ENCODE measurements around the gene WNK4. TPM values are rescaled to one million over a fixed set of nuclear protein-coding genes. Genes with fewer than 3 reads are reported as not detected.
"Not testable (repeated sequence)": the region's sequence is repeated elsewhere in the genome, so short reads cannot be mapped to it uniquely, and the experiment has no call there.

WNK4 gene
- under 1 TPM; 0.17 to 0.41 TPM for total RNA-seq

GRCh38 chr17:42779936-42780850 is at the start of gene WNK4:
Gene WNK4 (plus strand): TSS chr17:42780610. CDS start chr17:42780699, 89 bp downstream.
- Mint-ChIP-seq H3K9me3 (no peaks in the 10 kb centered on the region), H3K27ac (no peak within 1 kb of the TSS), H3K4me3 (no peak within 1 kb of the TSS), H3K4me1 (ENCODE audit: low read depth) (peaks cover 24% of the 10 kb centered on the region), H3K36me3 (ENCODE audit: low read depth) (peaks cover 26% of the 10 kb centered on the region), H3K27me3 (ENCODE audit: low read depth) (peaks cover 39% of the 10 kb centered on the region)
- DNase-seq, result no peak
- intact Hi-C loops (cut with micrococcal nuclease), result no loop called here
- CTCF ChIA-PET, result interaction anchor here (1.0 kb wide), 1 partner anchor 41 kb away, joined by 3 read pairs; no protein-coding TSS in a partner anchor

DNA sequence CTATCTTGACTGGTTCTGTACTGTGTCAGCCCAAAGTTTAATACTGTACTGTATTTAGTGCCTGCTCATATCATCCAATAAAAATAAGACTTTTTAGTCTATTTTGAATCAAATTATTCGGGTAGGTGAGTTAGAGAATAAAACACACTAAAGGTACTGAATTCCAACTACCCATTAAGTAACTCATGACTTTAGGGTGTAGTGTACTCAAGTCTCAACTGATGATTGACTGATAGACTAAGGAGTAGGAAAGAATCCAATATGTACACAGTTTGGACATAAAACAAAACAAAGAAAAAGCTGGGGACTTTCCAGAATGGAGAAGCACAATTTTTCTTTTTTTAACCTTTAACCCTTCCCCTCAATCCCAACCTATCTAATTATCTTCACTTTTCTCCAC is 39.7 kb upstream of the WNK4 start:
- no peaks in the 10 kb centered on the region for H3K27me3 Mint-ChIP-seq (ENCODE audit: low read depth)
- DNase-seq, result no peak
- peaks cover 21% of the 10 kb centered on the region for H3K4me1 Mint-ChIP-seq (ENCODE audit: low read depth)
- CTCF ChIA-PET, result no interaction called here
- no peaks in the 10 kb centered on the region for H3K36me3 Mint-ChIP-seq (ENCODE audit: low read depth)
- H3K27ac Mint-ChIP-seq, result no peak overlapping the region
- no peaks in the 10 kb centered on the region for H3K9me3 Mint-ChIP-seq
- intact Hi-C loops (cut with micrococcal nuclease), result loop anchor here (10.0 kb wide), 1 partner anchor 1484 kb away; no protein-coding TSS in a partner anchor
- H3K4me3 Mint-ChIP-seq, result no peak overlapping the region

- H3K27ac Mint-ChIP-seq; DNase-seq; H3K27me3 Mint-ChIP-seq (ENCODE audit: low read depth); H3K4me3 Mint-ChIP-seq; H3K9me3 Mint-ChIP-seq; H3K36me3 Mint-ChIP-seq (ENCODE audit: low read depth): not testable (repeated sequence)
- intact Hi-C loops (cut with micrococcal nuclease), result loop anchor here (10.0 kb wide), 1 partner anchor 1482 kb away; no protein-coding TSS in a partner anchor
- CTCF ChIA-PET, result interaction anchor here (0.5 to 1.2 kb wide), 4 partner anchors 17 to 269 kb away, joined by 3 to 4 read pairs (median 4); no protein-coding TSS in a partner anchor
- H3K4me1 Mint-ChIP-seq (ENCODE audit: low read depth), result peaks cover 21% of the 10 kb centered on the region
These were observed 37.5 kb upstream of the WNK4 start for GRCh38 chr17:42742916-42743315.

GRCh38 chr17:42743595-42744282 is 36.7 kb upstream of the WNK4 start:
- CTCF ChIA-PET, result interaction anchor here (0.8 to 1.2 kb wide), 4 partner anchors 16 to 165 kb away, joined by 3 to 4 read pairs (median 4); partner anchors contain the start of gene BECN1
- Mint-ChIP-seq H3K9me3 (no peaks in the 10 kb centered on the region), H3K4me1 (ENCODE audit: low read depth) (peaks cover 21% of the 10 kb centered on the region), H3K27me3 (ENCODE audit: low read depth) (peaks cover 6% of the 10 kb centered on the region), H3K36me3 (ENCODE audit: low read depth) (no peaks in the 10 kb centered on the region), H3K27ac (peak overlapping the region; percentile 93), H3K4me3 (peak overlapping the region; percentile 90)
- intact Hi-C loops (cut with micrococcal nuclease), result loop anchor here (1.0 to 10.0 kb wide), 5 partner anchors 55 to 1481 kb away; partner anchors contain the start of genes BECN1, CNTD1 and COA3
- DNase-seq, result no peak

GRCh38 chr17:42744283-42744805 is 36.1 kb upstream of the WNK4 start:
- Mint-ChIP-seq H3K4me1 (ENCODE audit: low read depth) (peaks cover 21% of the 10 kb centered on the region), H3K27ac (peak overlapping the region; percentile 93), H3K36me3 (ENCODE audit: low read depth) (no peaks in the 10 kb centered on the region), H3K4me3 (peak overlapping the region; percentile 90), H3K27me3 (ENCODE audit: low read depth) (peaks cover 6% of the 10 kb centered on the region), H3K9me3 (no peaks in the 10 kb centered on the region)
- intact Hi-C loops (cut with micrococcal nuclease), result loop anchor here (1.0 to 10.0 kb wide), 5 partner anchors 54 to 1480 kb away; partner anchors contain the start of genes BECN1, CNTD1 and COA3
- peak; percentile 85 for DNase-seq
- CTCF ChIA-PET, result interaction anchor here (1.0 to 1.2 kb wide), 2 partner anchors 80 to 166 kb away, joined by 3 to 4 read pairs; partner anchors contain the start of gene BECN1

- H3K4me1 Mint-ChIP-seq (ENCODE audit: low read depth), result peaks cover 21% of the 10 kb centered on the region
- peak within 1 kb of the TSS; percentile 93 for H3K27ac Mint-ChIP-seq
- H3K9me3 Mint-ChIP-seq, result no peaks in the 10 kb centered on the region
- peak; percentile 93 for DNase-seq
- H3K27me3 Mint-ChIP-seq (ENCODE audit: low read depth), result peaks cover 6% of the 10 kb centered on the region
- intact Hi-C loops (cut with micrococcal nuclease), result loop anchor here (1.0 to 10.0 kb wide), 7 partner anchors 15 to 1480 kb away; partner anchors contain the start of genes BECN1, CNTD1, COA3 and RPL27
- CTCF ChIA-PET, result no interaction called here
- H3K4me3 Mint-ChIP-seq, result peak within 1 kb of the TSS; percentile 90
- no peaks in the 10 kb centered on the region for H3K36me3 Mint-ChIP-seq (ENCODE audit: low read depth)
These were observed 35.4 kb upstream of the WNK4 start, which contains the start of gene EZH1 for GRCh38 chr17:42744806-42745617. Gene EZH1 (minus strand): TSS chr17:42745040. CDS start chr17:42728941, 16,099 bp downstream.

DNA sequence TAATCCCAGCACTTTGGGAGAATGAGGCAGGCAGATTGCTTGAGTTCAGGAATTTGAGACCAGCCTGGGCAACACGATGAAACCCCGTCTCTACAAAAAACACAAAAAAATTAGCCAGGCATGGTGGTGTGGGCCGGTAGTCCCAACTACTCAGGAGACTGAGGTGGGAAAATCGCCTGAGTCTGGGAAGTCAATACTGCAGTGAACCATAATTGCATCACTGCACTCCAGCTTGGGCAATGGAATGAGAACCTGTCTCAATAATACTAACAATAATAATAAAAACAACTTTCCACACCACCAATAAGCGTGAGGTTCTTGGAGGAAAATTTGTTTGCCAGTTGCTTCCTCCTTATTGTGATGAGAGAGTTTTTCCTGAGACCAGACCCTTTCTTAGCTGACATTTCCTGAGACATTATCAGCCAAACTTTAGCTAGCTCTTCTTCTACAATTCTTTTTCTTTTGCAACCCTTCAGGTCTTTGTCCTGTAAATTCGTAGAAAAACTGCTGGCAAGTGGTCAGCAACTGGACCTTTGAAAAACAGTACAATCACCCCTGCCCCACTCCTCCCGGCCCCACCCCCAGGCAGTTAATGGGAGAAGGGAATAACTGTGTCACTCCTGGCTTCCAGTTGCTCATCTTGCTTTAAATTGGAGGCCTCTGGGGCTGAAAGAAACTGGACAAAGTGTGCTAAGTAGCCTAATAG is 32.1 kb upstream of the WNK4 start:
- intact Hi-C loops (cut with micrococcal nuclease), result loop anchor here (10.0 kb wide), 1 partner anchor 1476 kb away; no protein-coding TSS in a partner anchor
- Mint-ChIP-seq H3K9me3 (no peaks in the 10 kb centered on the region), H3K36me3 (ENCODE audit: low read depth) (no peaks in the 10 kb centered on the region), H3K27ac (no peak overlapping the region), H3K4me1 (ENCODE audit: low read depth) (peaks cover 13% of the 10 kb centered on the region), H3K27me3 (ENCODE audit: low read depth) (peaks cover 10% of the 10 kb centered on the region), H3K4me3 (no peak overlapping the region)
- CTCF ChIA-PET, result interaction anchor here (1.1 to 4.3 kb wide), 3 partner anchors 9 to 25 kb away, joined by 3 to 19 read pairs (median 4); no protein-coding TSS in a partner anchor
- DNase-seq, result no peak

DNA sequence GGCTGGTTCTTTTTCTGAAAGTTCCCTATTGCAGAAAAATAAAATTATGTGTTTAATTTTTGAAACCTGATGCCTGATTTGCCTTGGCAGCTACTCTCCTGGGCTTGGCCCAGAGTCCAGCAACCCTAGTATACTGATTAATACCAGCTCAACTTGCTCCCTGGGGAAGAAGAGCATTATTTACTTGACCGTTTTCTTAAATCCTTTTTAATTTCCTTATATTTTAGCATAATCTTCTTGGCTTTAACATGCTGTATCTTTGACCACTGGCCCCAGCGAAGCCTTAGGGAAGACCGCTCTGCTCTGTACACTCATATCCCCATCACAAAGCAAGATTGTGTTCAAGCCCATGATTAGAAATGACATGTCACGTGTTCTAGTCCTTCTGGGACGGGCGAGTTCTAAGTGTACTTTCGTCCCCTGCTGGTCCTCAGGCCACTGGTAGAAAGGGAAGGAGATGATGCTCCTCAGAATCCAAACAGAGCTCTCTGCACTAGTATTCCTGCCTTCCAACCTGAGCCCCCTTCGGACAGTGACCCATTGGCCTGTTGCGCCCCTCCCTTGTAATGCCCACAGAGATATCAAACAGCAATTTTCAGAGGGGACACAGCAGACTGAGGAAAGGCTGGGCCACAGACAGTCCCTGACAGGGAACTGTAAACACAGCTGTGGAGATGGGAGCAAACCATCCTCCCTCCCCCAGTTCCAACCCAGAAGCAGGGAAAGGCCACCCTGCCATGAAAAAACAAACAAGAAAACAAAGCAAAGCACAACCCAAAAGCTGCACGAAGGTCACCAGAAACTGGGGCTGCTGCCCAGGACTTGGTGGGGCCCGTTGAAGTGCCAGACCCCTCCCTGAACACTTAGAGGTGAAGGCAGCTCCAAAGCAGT is 31.3 kb upstream of the WNK4 start:
- Mint-ChIP-seq H3K27ac (no peak overlapping the region), H3K4me1 (ENCODE audit: low read depth) (peaks cover 6% of the 10 kb centered on the region), H3K4me3 (no peak overlapping the region), H3K36me3 (ENCODE audit: low read depth) (no peaks in the 10 kb centered on the region), H3K27me3 (ENCODE audit: low read depth) (peaks cover 10% of the 10 kb centered on the region), H3K9me3 (no peaks in the 10 kb centered on the region)
- CTCF ChIA-PET, result interaction anchor here (1.6 to 4.3 kb wide), 2 partner anchors 10 to 14 kb away, joined by 4 to 19 read pairs; no protein-coding TSS in a partner anchor
- intact Hi-C loops (cut with micrococcal nuclease), result loop anchor here (10.0 kb wide), 1 partner anchor 1476 kb away; no protein-coding TSS in a partner anchor
- no peak for DNase-seq

- Mint-ChIP-seq H3K27ac (no peak overlapping the region), H3K36me3 (ENCODE audit: low read depth) (no peaks in the 10 kb centered on the region), H3K4me1 (ENCODE audit: low read depth) (no peaks in the 10 kb centered on the region), H3K27me3 (ENCODE audit: low read depth) (peaks cover 11% of the 10 kb centered on the region), H3K9me3 (no peaks in the 10 kb centered on the region), H3K4me3 (no peak overlapping the region)
- CTCF ChIA-PET, result interaction anchor here (0.6 to 4.3 kb wide), 2 partner anchors 13 to 120 kb away, joined by 4 to 19 read pairs; no protein-coding TSS in a partner anchor
- intact Hi-C loops (cut with micrococcal nuclease), result no loop called here
- DNase-seq, result no peak
These were observed 29.6 kb upstream of the WNK4 start for GRCh38 chr17:42750739-42751344.

- H3K4me1 Mint-ChIP-seq (ENCODE audit: low read depth), result no peaks in the 10 kb centered on the region
- intact Hi-C loops (cut with micrococcal nuclease), result no loop called here
- no peaks in the 10 kb centered on the region for H3K36me3 Mint-ChIP-seq (ENCODE audit: low read depth)
- no peaks in the 10 kb centered on the region for H3K9me3 Mint-ChIP-seq
- H3K4me3 Mint-ChIP-seq, result no peak overlapping the region
- peaks cover 11% of the 10 kb centered on the region for H3K27me3 Mint-ChIP-seq (ENCODE audit: low read depth)
- CTCF ChIA-PET, result no interaction called here
- DNase-seq, result no peak
- H3K27ac Mint-ChIP-seq, result no peak overlapping the region
These were observed 28.8 kb upstream of the WNK4 start for GRCh38 chr17:42751628-42752027.
